ENCODE measurements around the gene LECT2. TPM values are rescaled to one million over a fixed set of nuclear protein-coding genes. Genes with fewer than 3 reads are reported as not detected.

The LECT2 gene
- total and polyA plus RNA-seq, 9 donors, result not detected

GRCh38 chr5:135930029-135930948 lies 24.5 kb downstream of the LECT2 start:
- DNase-seq, result peak in 2 of 5 donors; percentile 15 to 34
- Histone ChIP-seq H3K9me3 (no peaks in the 10 kb centered on the region), H3K27me3 (no peaks in the 10 kb centered on the region), H3K4me3 (no peak overlapping the region), H3K27ac (no peak overlapping the region), H3K4me1 (ENCODE audit: insufficient read depth) (no peaks in the 10 kb centered on the region), H3K36me3 (no peaks in the 10 kb centered on the region)
- TF ChIP-seq POLR2A (IDR thresholded peaks at IDR 0.05), result no peak
- no peak for TF ChIP-seq CTCF (IDR thresholded peaks at IDR 0.05)
- no peak for TF ChIP-seq EP300 (IDR thresholded peaks at IDR 0.05)
- WGBS, 3 donors, result 3 to 6% (median 4%) methylated on average over 50 to 99 of the region's 99 CpGs
- intact Hi-C loops (cut with DNase I), result loop anchor here in 1 of 4 donors (10.0 kb wide), 1 partner anchor 285 kb away; no protein-coding TSS in a partner anchor

GRCh38 chr5:135921388-135921787 lies 33.4 kb downstream of the LECT2 start:
- H3K4me3 ChIP-seq, result no peak overlapping the region
- no peaks in the 10 kb centered on the region for H3K36me3 ChIP-seq
- intact Hi-C loops (cut with DNase I), result no loop called here
- WGBS, 3 donors, result 12 to 14% (median 12%) methylated on average over 1 of the region's 1 CpG
- H3K4me1 ChIP-seq (ENCODE audit: insufficient read depth), result no peaks in the 10 kb centered on the region
- H3K27me3 ChIP-seq, result no peaks in the 10 kb centered on the region
- H3K9me3 ChIP-seq, result no peaks in the 10 kb centered on the region
- no peak overlapping the region for H3K27ac ChIP-seq
- TF ChIP-seq CTCF (IDR thresholded peaks at IDR 0.05), result no peak
- TF ChIP-seq EP300 (IDR thresholded peaks at IDR 0.05), result no peak
- TF ChIP-seq POLR2A (IDR thresholded peaks at IDR 0.05), result no peak
- DNase-seq, result no peak

- no peak for DNase-seq
- TF ChIP-seq POLR2A (IDR thresholded peaks at IDR 0.05), result no peak
- no peak for TF ChIP-seq CTCF (IDR thresholded peaks at IDR 0.05)
- TF ChIP-seq EP300 (IDR thresholded peaks at IDR 0.05), result no peak
- Histone ChIP-seq H3K9me3 (no peaks in the 10 kb centered on the region), H3K4me1 (ENCODE audit: insufficient read depth) (no peaks in the 10 kb centered on the region), H3K27ac (no peak overlapping the region), H3K27me3 (no peaks in the 10 kb centered on the region), H3K36me3 (no peaks in the 10 kb centered on the region), H3K4me3 (no peak overlapping the region)
- intact Hi-C loops (cut with DNase I), result no loop called here
- WGBS, 3 donors, result 64 to 76% (median 75%) methylated on average over 3 of the region's 3 CpGs
These were observed 34.6 kb downstream of the LECT2 start for GRCh38 chr5:135920199-135920598.

GRCh38 chr5:135916638-135917263 lies 38.0 kb downstream of the LECT2 start:
- 75 to 76% (median 75%) methylated on average over 8 of the region's 8 CpGs for WGBS, 3 donors
- Histone ChIP-seq H3K27ac (no peak overlapping the region), H3K36me3 (no peaks in the 10 kb centered on the region), H3K4me3 (no peak overlapping the region), H3K9me3 (no peaks in the 10 kb centered on the region), H3K27me3 (no peaks in the 10 kb centered on the region), H3K4me1 (ENCODE audit: insufficient read depth) (no peaks in the 10 kb centered on the region)
- intact Hi-C loops (cut with DNase I), result no loop called here
- no peak for TF ChIP-seq CTCF (IDR thresholded peaks at IDR 0.05)
- TF ChIP-seq EP300 (IDR thresholded peaks at IDR 0.05), result no peak
- TF ChIP-seq POLR2A (IDR thresholded peaks at IDR 0.05), result no peak
- no peak for DNase-seq

Data from ovary (tissue), 9 donors.